ENCODE data around the gene FNDC8. TPM values are rescaled to one million over a fixed set of nuclear protein-coding genes. Genes with fewer than 3 reads are reported as not detected.

FNDC8 gene
- total RNA-seq: not detected

DNA sequence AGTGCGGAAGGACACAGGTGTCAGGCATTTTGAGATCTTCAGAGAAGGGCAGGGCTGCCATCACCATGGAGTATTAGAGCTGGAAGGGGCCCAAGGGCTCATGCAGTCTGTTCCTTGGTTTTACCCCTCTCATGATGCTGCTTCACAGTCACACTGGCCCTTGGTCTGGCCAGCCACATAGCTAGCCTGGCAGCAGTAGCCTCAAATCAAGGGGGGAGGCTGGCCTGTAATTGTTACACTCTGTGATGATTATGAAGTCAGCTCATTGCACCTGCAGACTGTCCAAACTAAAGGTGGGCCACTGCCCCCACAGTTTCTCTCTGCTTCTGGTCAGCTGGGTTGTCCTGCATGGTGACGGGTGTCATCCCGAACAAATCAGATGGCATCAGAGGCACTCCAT, at the start of gene FNDC8:
TSS of gene FNDC8 (plus strand) at position 301 of the 400 bp plus-strand sequence. CDS start at position 380, 79 bp downstream.
- Histone ChIP-seq H3K27ac (replicated peaks in 1 of 4) (no peak within 1 kb of the TSS), H3K36me3 (no peaks in the 10 kb centered on the region), H3K27me3 (no peaks in the 10 kb centered on the region), H3K9me3 (no peaks in the 10 kb centered on the region), H3K4me1 (peaks cover 16 to 34% (median 21%) of the 10 kb centered on the region in 4 donors), H3K4me3 (no peak within 1 kb of the TSS)
- no peak for TF ChIP-seq POLR2A (IDR thresholded peaks at IDR 0.05; ENCODE audit: low read depth)
- TF ChIP-seq EP300 (IDR thresholded peaks at IDR 0.05): no peak
- TF ChIP-seq, protein P1, sequence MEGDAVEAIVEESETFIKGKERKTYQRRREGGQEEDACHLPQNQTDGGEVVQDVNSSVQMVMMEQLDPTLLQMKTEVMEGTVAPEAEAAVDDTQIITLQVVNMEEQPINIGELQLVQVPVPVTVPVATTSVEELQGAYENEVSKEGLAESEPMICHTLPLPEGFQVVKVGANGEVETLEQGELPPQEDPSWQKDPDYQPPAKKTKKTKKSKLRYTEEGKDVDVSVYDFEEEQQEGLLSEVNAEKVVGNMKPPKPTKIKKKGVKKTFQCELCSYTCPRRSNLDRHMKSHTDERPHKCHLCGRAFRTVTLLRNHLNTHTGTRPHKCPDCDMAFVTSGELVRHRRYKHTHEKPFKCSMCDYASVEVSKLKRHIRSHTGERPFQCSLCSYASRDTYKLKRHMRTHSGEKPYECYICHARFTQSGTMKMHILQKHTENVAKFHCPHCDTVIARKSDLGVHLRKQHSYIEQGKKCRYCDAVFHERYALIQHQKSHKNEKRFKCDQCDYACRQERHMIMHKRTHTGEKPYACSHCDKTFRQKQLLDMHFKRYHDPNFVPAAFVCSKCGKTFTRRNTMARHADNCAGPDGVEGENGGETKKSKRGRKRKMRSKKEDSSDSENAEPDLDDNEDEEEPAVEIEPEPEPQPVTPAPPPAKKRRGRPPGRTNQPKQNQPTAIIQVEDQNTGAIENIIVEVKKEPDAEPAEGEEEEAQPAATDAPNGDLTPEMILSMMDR (IDR thresholded peaks at IDR 0.05): no peak
- TF ChIP-seq POLR2AphosphoS5 (IDR thresholded peaks at IDR 0.05): no peak
- WGBS: 95% methylated on average over 3 of the region's 3 CpGs
- intact Hi-C loops (cut with DNase I): loop anchor here (2.0 to 10.0 kb wide), 2 partner anchors 487 to 703 kb away; no protein-coding TSS in a partner anchor
- DNase-seq (ENCODE audit: extremely low spot score): no peak

- H3K4me1 ChIP-seq: peaks cover 0 to 23% (median 9%) of the 10 kb centered on the region in 4 donors
- TF ChIP-seq POLR2AphosphoS5 (IDR thresholded peaks at IDR 0.05): no peak
- no peak for TF ChIP-seq POLR2A (IDR thresholded peaks at IDR 0.05; ENCODE audit: low read depth)
- TF ChIP-seq, protein P1 (IDR thresholded peaks at IDR 0.05): no peak
- no peak for TF ChIP-seq EP300 (IDR thresholded peaks at IDR 0.05)
- intact Hi-C loops (cut with DNase I): no loop called here
- no peaks in the 10 kb centered on the region for H3K27me3 ChIP-seq
- no peak overlapping the region for H3K27ac ChIP-seq (replicated peaks in 1 of 4)
- DNase-seq (ENCODE audit: extremely low spot score): no peak
- H3K36me3 ChIP-seq: no peaks in the 10 kb centered on the region
- no peak overlapping the region for H3K4me3 ChIP-seq
- H3K9me3 ChIP-seq: no peaks in the 10 kb centered on the region
- WGBS: 90% methylated on average over 3 of the region's 3 CpGs
Measured at GRCh38 chr17:35073183-35073790, 48.1 kb upstream of the FNDC8 start.

DNA sequence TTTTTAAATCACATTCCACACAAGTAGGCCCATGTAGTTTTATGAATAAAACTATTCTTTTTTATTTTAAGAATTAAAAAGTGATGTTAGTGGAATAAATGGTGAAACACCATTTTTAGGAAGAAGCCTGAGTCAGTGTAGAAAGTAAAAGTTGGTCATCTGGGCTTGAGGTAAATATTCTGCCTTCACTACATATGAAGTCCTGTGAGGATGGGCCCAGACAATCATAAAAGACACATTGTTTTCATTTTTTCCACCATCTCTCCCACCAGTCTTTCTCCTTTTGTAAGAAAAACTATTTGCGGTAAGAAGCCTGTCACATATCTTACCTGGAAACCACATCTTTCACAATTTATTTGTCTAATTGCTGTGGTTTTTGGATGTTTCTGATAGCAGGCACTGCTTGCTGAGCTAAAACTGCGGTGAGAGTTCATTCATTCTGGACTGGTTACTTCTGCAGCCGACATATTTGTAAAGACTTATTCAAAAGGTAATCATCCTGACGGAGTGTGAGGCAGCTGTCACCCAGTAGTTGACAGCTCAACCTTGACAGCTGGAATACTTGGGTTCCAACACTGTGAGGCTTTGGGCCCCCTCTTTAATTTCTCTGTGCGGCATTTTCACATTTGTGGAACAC, 47.3 kb upstream of the FNDC8 start:
- DNase-seq (ENCODE audit: extremely low spot score): no peak
- intact Hi-C loops (cut with DNase I): no loop called here
- no peaks in the 10 kb centered on the region for H3K27me3 ChIP-seq
- no peaks in the 10 kb centered on the region for H3K9me3 ChIP-seq
- H3K36me3 ChIP-seq: no peaks in the 10 kb centered on the region
- 90% methylated on average over 5 of the region's 5 CpGs for WGBS
- H3K27ac ChIP-seq (replicated peaks in 1 of 4): no peak overlapping the region
- H3K4me1 ChIP-seq: peaks cover 0 to 23% (median 9%) of the 10 kb centered on the region in 4 donors
- no peak overlapping the region for H3K4me3 ChIP-seq
- TF ChIP-seq POLR2A (IDR thresholded peaks at IDR 0.05; ENCODE audit: low read depth): no peak
- no peak for TF ChIP-seq EP300 (IDR thresholded peaks at IDR 0.05)
- TF ChIP-seq, protein P1 (IDR thresholded peaks at IDR 0.05): no peak
- TF ChIP-seq POLR2AphosphoS5 (IDR thresholded peaks at IDR 0.05): no peak

GRCh38 chr17:35074711-35075707, 46.4 kb upstream of the FNDC8 start:
- Histone ChIP-seq H3K27me3 (no peaks in the 10 kb centered on the region), H3K4me3 (no peak overlapping the region), H3K36me3 (no peaks in the 10 kb centered on the region), H3K27ac (replicated peaks in 1 of 4) (no peak overlapping the region), H3K9me3 (no peaks in the 10 kb centered on the region), H3K4me1 (peaks cover 0 to 25% (median 9%) of the 10 kb centered on the region in 4 donors)
- TF ChIP-seq, protein P1 (IDR thresholded peaks at IDR 0.05): no peak
- TF ChIP-seq POLR2A (IDR thresholded peaks at IDR 0.05; ENCODE audit: low read depth) (no peak), POLR2AphosphoS5 (IDR thresholded peaks at IDR 0.05) (no peak), EP300 (IDR thresholded peaks at IDR 0.05) (no peak)
- WGBS: 78% methylated on average over 2 of the region's 2 CpGs
- DNase-seq (ENCODE audit: extremely low spot score): no peak
- intact Hi-C loops (cut with DNase I): no loop called here
